GM18502 (cell line): Measurements from ENCODE around the gene PHETA1.
"Not testable (repeated sequence)": the region's sequence is repeated elsewhere in the genome, so short reads cannot be mapped to it uniquely, and the experiment has no call there.

Experiments used
- ATAC-seq: cut with Tn5 transposase; IDR thresholded peaks from one replicate; pipeline ENCODE4 v1.9.1; 2021; ENCODE audit warnings: mild to moderate bottlenecking; ENCODE audit not compliant: unreplicated experiment, poor library complexity

Gene PHETA1

GRCh38 chr12:111352296-111352993 lies 16.4 kb downstream of the PHETA1 start:
- ATAC-seq: no peak

- no peak for ATAC-seq
These were observed 17.9 kb downstream of the PHETA1 start for GRCh38 chr12:111351026-111351425.

GRCh38 chr12:111349748-111350520 lies 19.0 kb downstream of the PHETA1 start:
- no peak for ATAC-seq

- no peak for ATAC-seq
These were observed 19.7 kb downstream of the PHETA1 start for GRCh38 chr12:111349101-111349747.

GRCh38 chr12:111347891-111348644 lies 20.8 kb downstream of the PHETA1 start:
- ATAC-seq: no peak

- ATAC-seq: no peak
These were observed 24.5 kb downstream of the PHETA1 start for GRCh38 chr12:111344254-111344875.

GRCh38 chr12:111343181-111343580 lies 25.7 kb downstream of the PHETA1 start:
- no peak for ATAC-seq

- ATAC-seq: no peak
These were observed 26.5 kb downstream of the PHETA1 start for GRCh38 chr12:111342376-111342775.

GRCh38 chr12:111341426-111342065 lies 27.3 kb downstream of the PHETA1 start:
- no peak for ATAC-seq

GRCh38 chr12:111340680-111341079 lies 28.2 kb downstream of the PHETA1 start:
- not testable (repeated sequence) for ATAC-seq

GRCh38 chr12:111340231-111340630 lies 28.7 kb downstream of the PHETA1 start:
- no peak for ATAC-seq

- ATAC-seq: no peak
These were observed 29.5 kb downstream of the PHETA1 start for GRCh38 chr12:111339321-111339938.

- no peak for ATAC-seq
These were observed 30.8 kb downstream of the PHETA1 start for GRCh38 chr12:111338096-111338495.

GRCh38 chr12:111337371-111337770 lies 31.5 kb downstream of the PHETA1 start:
- no peak for ATAC-seq

GRCh38 chr12:111336411-111336810 lies 32.5 kb downstream of the PHETA1 start:
- ATAC-seq: not testable (repeated sequence)

- no peak for ATAC-seq
These were observed 33.1 kb downstream of the PHETA1 start for GRCh38 chr12:111335811-111336210.

GRCh38 chr12:111335301-111335700 lies 33.6 kb downstream of the PHETA1 start:
- ATAC-seq: not testable (repeated sequence)

GRCh38 chr12:111334393-111334915 lies 34.4 kb downstream of the PHETA1 start:
- no peak for ATAC-seq
